ENCODE data around the gene SCGB1C2. TPM values are rescaled to one million over a fixed set of nuclear protein-coding genes. Genes with fewer than 3 reads are reported as not detected.

Gene SCGB1C2
- total and polyA plus RNA-seq, 10 donors: not detected

- 73 to 96% (median 83%) methylated on average over 4 to 7 of the region's 7 CpGs for WGBS, 5 donors
- Histone ChIP-seq H3K4me3 (no peak overlapping the region), H3K27me3 (replicated peaks in 1 of 7) (no peaks in the 10 kb centered on the region), H3K27ac (peak overlapping the region in 3 of 8 donors; percentile 35 to 56 (median 49)), H3K36me3 (peaks cover 0 to 69% (median 0%) of the 10 kb centered on the region in 6 donors), H3K9me3 (no peaks in the 10 kb centered on the region), H3K4me1 (peaks cover 0 to 14% (median 3%) of the 10 kb centered on the region in 6 donors)
- TF ChIP-seq POLR2A (IDR thresholded peaks at IDR 0.05) (no peak), CTCF (IDR thresholded peaks at IDR 0.05 in 8 of 11, conservative IDR thresholded peaks at IDR 0.05 in 3 of 11) (no peak), POLR2AphosphoS5 (IDR thresholded peaks at IDR 0.05) (no peak)
- no peak for DNase-seq
- intact Hi-C loops (cut with DNase I; ENCODE audit: low total_unique reads): no loop called here
Observed at GRCh38 chr17:155576-155975, 18.2 kb downstream of the SCGB1C2 start.

- intact Hi-C loops (cut with DNase I; ENCODE audit: low total_unique reads): no loop called here
- DNase-seq: no peak
- Histone ChIP-seq H3K4me3 (no peak overlapping the region), H3K4me1 (peaks cover 0 to 14% (median 3%) of the 10 kb centered on the region in 6 donors), H3K36me3 (peaks cover 0 to 70% (median 0%) of the 10 kb centered on the region in 6 donors), H3K9me3 (no peaks in the 10 kb centered on the region), H3K27me3 (replicated peaks in 1 of 7) (peaks cover 0 to 2% (median 0%) of the 10 kb centered on the region in 7 donors), H3K27ac (peak overlapping the region in 5 of 8 donors; percentile 31 to 56 (median 49))
- TF ChIP-seq CTCF (IDR thresholded peaks at IDR 0.05 in 8 of 11, conservative IDR thresholded peaks at IDR 0.05 in 3 of 11): no peak
- peak; percentile 50 to 82 (median 68) for TF ChIP-seq POLR2AphosphoS5 (IDR thresholded peaks at IDR 0.05)
- WGBS, 5 donors: 83 to 91% (median 89%) methylated on average over 19 to 28 of the region's 28 CpGs
Observed at GRCh38 chr17:156094-156621, 18.8 kb downstream of the SCGB1C2 start.

- Histone ChIP-seq H3K36me3 (peaks cover 0 to 70% (median 0%) of the 10 kb centered on the region in 6 donors), H3K4me1 (peaks cover 0 to 14% (median 3%) of the 10 kb centered on the region in 6 donors), H3K27ac (peak overlapping the region in 4 of 8 donors; percentile 31 to 56 (median 44)), H3K4me3 (no peak overlapping the region), H3K9me3 (no peaks in the 10 kb centered on the region), H3K27me3 (replicated peaks in 1 of 7) (peaks cover 0 to 8% (median 0%) of the 10 kb centered on the region in 7 donors)
- 86 to 92% (median 89%) methylated on average over 19 of the region's 19 CpGs for WGBS, 5 donors
- intact Hi-C loops (cut with DNase I; ENCODE audit: low total_unique reads): no loop called here
- no peak for TF ChIP-seq POLR2A (IDR thresholded peaks at IDR 0.05)
- TF ChIP-seq CTCF (IDR thresholded peaks at IDR 0.05 in 8 of 11, conservative IDR thresholded peaks at IDR 0.05 in 3 of 11): no peak
- TF ChIP-seq POLR2AphosphoS5 (IDR thresholded peaks at IDR 0.05): no peak
- no peak for DNase-seq
Observed at GRCh38 chr17:156946-157345, 19.6 kb downstream of the SCGB1C2 start.

- WGBS, 5 donors: 85 to 92% (median 89%) methylated on average over 4 of the region's 4 CpGs
- no peak overlapping the region for H3K4me3 ChIP-seq
- H3K27me3 ChIP-seq (replicated peaks in 1 of 7): peaks cover 0 to 8% (median 0%) of the 10 kb centered on the region in 7 donors
- DNase-seq: no peak
- peaks cover 0 to 14% (median 3%) of the 10 kb centered on the region in 6 donors for H3K4me1 ChIP-seq
- peak overlapping the region in 1 of 8 donors; percentile 56 for H3K27ac ChIP-seq
- intact Hi-C loops (cut with DNase I; ENCODE audit: low total_unique reads): no loop called here
- TF ChIP-seq POLR2AphosphoS5 (IDR thresholded peaks at IDR 0.05) (no peak), POLR2A (IDR thresholded peaks at IDR 0.05) (no peak), CTCF (IDR thresholded peaks at IDR 0.05 in 8 of 11, conservative IDR thresholded peaks at IDR 0.05 in 3 of 11) (no peak)
- H3K9me3 ChIP-seq: no peaks in the 10 kb centered on the region
- H3K36me3 ChIP-seq: peaks cover 0 to 67% (median 0%) of the 10 kb centered on the region in 6 donors
Observed at GRCh38 chr17:157901-158300, 20.5 kb downstream of the SCGB1C2 start.
